Aorta (tissue), 5 donors: ENCODE measurements around the gene HPN. TPM values are rescaled to one million over a fixed set of nuclear protein-coding genes. Genes with fewer than 3 reads are reported as not detected.
"Not testable (repeated sequence)": the region's sequence is repeated elsewhere in the genome, so short reads cannot be mapped to it uniquely, and the experiment has no call there.

Experiments used
- ATAC-seq: fragments of 200-7000 bp; cut with Tn5 transposase; one replicate; pipeline ENCODE4 v1.9.1; 2022; ENCODE audit warnings: moderate library complexity; ENCODE audit not compliant: low FRiP score
- DNase-seq, 2 donors: peaks; one replicate each; pipeline ENCODE4 v3.0.0-alpha.2; 2020
- H3K27ac ChIP-seq, 2 donors: one replicate each; pipeline ENCODE4 v1.5.1; 2013; ENCODE audit warnings: low read length in 2 of 2, mild to moderate bottlenecking in 2 of 2, moderate library complexity in 2 of 2, control low read depth in 1 of 2, inconsistent platforms in 1 of 2, low read depth in 1 of 2
- H3K27me3 ChIP-seq, 2 donors: one replicate each; pipeline ENCODE4 v1.6.1; 2013; ENCODE audit warnings: control low read depth in 1 of 2, low read length in 1 of 2, mild to moderate bottlenecking in 1 of 2, moderate library complexity in 1 of 2; ENCODE audit not compliant: insufficient read depth in 2 of 2, control insufficient read depth in 1 of 2
- H3K36me3 ChIP-seq, 2 donors: one replicate each; pipeline ENCODE4 v1.6.1; 2013; ENCODE audit warnings: control low read depth in 1 of 2, low read length in 1 of 2, mild to moderate bottlenecking in 1 of 2; ENCODE audit not compliant: insufficient read depth in 2 of 2, control insufficient read depth in 1 of 2
- H3K4me1 ChIP-seq, 2 donors: one replicate each; pipeline ENCODE4 v1.6.1; 2013; ENCODE audit warnings: low read length in 2 of 2, control low read depth in 1 of 2, mild to moderate bottlenecking in 1 of 2, moderate library complexity in 1 of 2; ENCODE audit not compliant: insufficient read depth in 2 of 2, control insufficient read depth in 1 of 2
- H3K4me3 ChIP-seq, 2 donors: one replicate each; pipeline ENCODE4 v1.5.1; 2013; ENCODE audit warnings: low read length in 2 of 2, control low read depth in 1 of 2, mild to moderate bottlenecking in 1 of 2
- H3K9me3 ChIP-seq: one replicate; pipeline ENCODE4 v1.6.1; 2013; ENCODE audit warnings: mild to moderate bottlenecking, low read length; ENCODE audit not compliant: control insufficient read depth
- WGBS, 2 donors: extraction: QIAGEN DNeasy Blood & Tissue Kit; methylation state at CpG; one replicate each; pipeline ENCODE4 v1.1.7; 2013; 5-methylcytosine and 5-hydroxymethylcytosine counted together
- intact Hi-C, 2 donors: fragments of 100-400 bp; cut with DNase I; formaldehyde crosslinking; loops; one replicate each; pipeline versions ENCODE4 v1.14.2 to v1.15.0; 2022
- polyA plus RNA-seq, 2 donors: library from polyadenylated mRNA; stranded (reverse); fragments of 200-250 nt; gene quantifications; one replicate each; pipeline ENCODE4 v1.2.3, GENCODE V29; 2013
- total RNA-seq, 2 donors: library from RNA; stranded (reverse); fragmentation: NEBNext Ultra II Directional; extraction: Animal tissue kit (Norgen Biotek cat#: 25700); gene quantifications; one replicate each; pipeline ENCODE4 v1.2.1, GENCODE V29; 2021
- donor health status: healthy with polysubstance abuse.
- donor health status: Bipolar disorder and iron deficiency.
- donor health status: DM: no; HTN: no; CAD: no.
- donor health status: DM: no; HTN: no; CAD: no.
- donor health status: DM: yes; HTN: yes; CAD: no.

HPN gene
- total and polyA plus RNA-seq, 4 donors = 0.71 to 2.7 TPM; not detected in 2

GRCh38 chr19:35013041-35013819 is 28.3 kb upstream of the HPN start:
- WGBS, 2 donors = 51 to 53% methylated on average over 30 to 32 of the region's 32 CpGs
- peak; percentile 78 for ATAC-seq

GRCh38 chr19:35013820-35014754 is 27.4 kb upstream of the HPN start:
- no peaks in the 10 kb centered on the region for H3K27me3 ChIP-seq
- H3K4me1 ChIP-seq = no peaks in the 10 kb centered on the region
- H3K9me3 ChIP-seq = no peaks in the 10 kb centered on the region
- WGBS, 2 donors = 89% methylated on average over 21 to 23 of the region's 23 CpGs
- H3K36me3 ChIP-seq = peaks cover 0 to 2% of the 10 kb centered on the region in 2 donors
- intact Hi-C loops = loop anchor here (1.0 to 2.0 kb wide), 2 partner anchors 41 kb away; no protein-coding TSS in a partner anchor
- no peak overlapping the region for H3K4me3 ChIP-seq
- peak; percentile 6 for ATAC-seq
- DNase-seq = no peak
- H3K27ac ChIP-seq = no peak overlapping the region

More at GRCh38 chr19:35013041-35013819, 28.3 kb upstream of the HPN start:
- no peak overlapping the region for H3K4me3 ChIP-seq
- no peak overlapping the region for H3K27ac ChIP-seq
- DNase-seq = peak; percentile 84 to 93
- H3K36me3 ChIP-seq = peaks cover 0 to 2% of the 10 kb centered on the region in 2 donors
- no peaks in the 10 kb centered on the region for H3K4me1 ChIP-seq
- H3K9me3 ChIP-seq = no peaks in the 10 kb centered on the region
- intact Hi-C loops = loop anchor here (1.0 to 2.0 kb wide), 2 partner anchors 40 kb away; no protein-coding TSS in a partner anchor
- no peaks in the 10 kb centered on the region for H3K27me3 ChIP-seq

- H3K27me3 ChIP-seq, ATAC-seq, H3K4me1 ChIP-seq, H3K36me3 ChIP-seq, H3K9me3 ChIP-seq, H3K27ac ChIP-seq, DNase-seq, H3K4me3 ChIP-seq, intact Hi-C loops: not testable (repeated sequence)
- 93% methylated on average over 4 of the region's 4 CpGs for WGBS, 2 donors
These were observed 26.7 kb upstream of the HPN start for GRCh38 chr19:35014774-35015173.

GRCh38 chr19:35015270-35015953 is 26.1 kb upstream of the HPN start:
- no peaks in the 10 kb centered on the region for H3K27me3 ChIP-seq
- no peak overlapping the region for H3K27ac ChIP-seq
- no peak overlapping the region for H3K4me3 ChIP-seq
- intact Hi-C loops = no loop called here
- H3K36me3 ChIP-seq = peaks cover under 1 to 5% of the 10 kb centered on the region in 2 donors
- ATAC-seq (no peak), DNase-seq (peak in 1 of 2 donors; percentile 76)
- 88 to 92% methylated on average over 13 to 16 of the region's 16 CpGs for WGBS, 2 donors
- no peaks in the 10 kb centered on the region for H3K4me1 ChIP-seq
- no peaks in the 10 kb centered on the region for H3K9me3 ChIP-seq

GRCh38 chr19:35015954-35016351 is 25.6 kb upstream of the HPN start:
- no peak overlapping the region for H3K4me3 ChIP-seq
- H3K27ac ChIP-seq = no peak overlapping the region
- WGBS, 2 donors = 96 to 98% methylated on average over 6 of the region's 6 CpGs
- intact Hi-C loops = no loop called here
- ATAC-seq (no peak), DNase-seq (no peak)
- H3K27me3 ChIP-seq = no peaks in the 10 kb centered on the region
- H3K9me3 ChIP-seq = no peaks in the 10 kb centered on the region
- no peaks in the 10 kb centered on the region for H3K4me1 ChIP-seq
- peaks cover 0 to 6% of the 10 kb centered on the region in 2 donors for H3K36me3 ChIP-seq

GRCh38 chr19:35017507-35017906 is 24.0 kb upstream of the HPN start:
- WGBS, 2 donors = 83 to 86% methylated on average over 3 of the region's 3 CpGs
- intact Hi-C loops = no loop called here
- no peaks in the 10 kb centered on the region for H3K27me3 ChIP-seq
- no peak for ATAC-seq
- peaks cover 0 to 10% of the 10 kb centered on the region in 2 donors for H3K36me3 ChIP-seq
- DNase-seq = no peak
- no peak overlapping the region for H3K4me3 ChIP-seq
- H3K4me1 ChIP-seq = no peaks in the 10 kb centered on the region
- H3K27ac ChIP-seq = no peak overlapping the region
- no peaks in the 10 kb centered on the region for H3K9me3 ChIP-seq

GRCh38 chr19:35018379-35018778 is 23.1 kb upstream of the HPN start:
- peaks cover 0 to 10% of the 10 kb centered on the region in 2 donors for H3K36me3 ChIP-seq
- no peaks in the 10 kb centered on the region for H3K4me1 ChIP-seq
- WGBS, 2 donors = 93 to 95% methylated on average over 4 of the region's 4 CpGs
- H3K4me3 ChIP-seq = no peak overlapping the region
- no peaks in the 10 kb centered on the region for H3K9me3 ChIP-seq
- no peak overlapping the region for H3K27ac ChIP-seq
- no peaks in the 10 kb centered on the region for H3K27me3 ChIP-seq
- intact Hi-C loops = no loop called here
- DNase-seq (no peak), ATAC-seq (no peak)

GRCh38 chr19:35019144-35019543 is 22.4 kb upstream of the HPN start:
- no peaks in the 10 kb centered on the region for H3K9me3 ChIP-seq
- peak in 1 of 2 donors; percentile 70 for DNase-seq
- ATAC-seq = no peak
- peaks cover 0 to 10% of the 10 kb centered on the region in 2 donors for H3K36me3 ChIP-seq
- H3K27ac ChIP-seq = no peak overlapping the region
- intact Hi-C loops = no loop called here
- no peaks in the 10 kb centered on the region for H3K27me3 ChIP-seq
- no peaks in the 10 kb centered on the region for H3K4me1 ChIP-seq
- H3K4me3 ChIP-seq = no peak overlapping the region
- WGBS, 2 donors = 94% methylated on average over 17 to 22 of the region's 22 CpGs
